Ovary (tissue), 9 donors: ENCODE data around the gene CHD5. TPM values are rescaled to one million over a fixed set of nuclear protein-coding genes. Genes with fewer than 3 reads are reported as not detected.

Source experiments
- DNase-seq, 5 donors: peaks; one replicate each; pipeline ENCODE4 v3.0.0-alpha.2; 2019 to 2020
- H3K27ac ChIP-seq, 2 donors: fragments of 200-600 bp; one replicate each; pipeline versions ENCODE4 v1.5.1 to v1.8.0; 2019 to 2022
- H3K27me3 ChIP-seq: fragments of 200-600 bp; one replicate; pipeline ENCODE4 v1.8.0; 2022
- H3K36me3 ChIP-seq: fragments of 200-600 bp; sonication (generic); one replicate; pipeline ENCODE4 v1.5.1; 2019
- H3K4me1 ChIP-seq: one replicate; pipeline ENCODE4 v1.8.1; 2013; ENCODE audit warnings: mild to moderate bottlenecking, moderate library complexity; ENCODE audit not compliant: insufficient read depth
- H3K4me3 ChIP-seq: fragments of 200-600 bp; sonication (generic); one replicate; pipeline ENCODE4 v1.5.1; 2017
- H3K9me3 ChIP-seq, 2 donors: fragments of 200-600 bp in 1 of 2; sonication (generic) in 1 of 2; one replicate each; pipeline versions ENCODE4 v1.5.1 to v1.8.1; 2013 to 2019; ENCODE audit warnings: mild to moderate bottlenecking in 1 of 2, moderate library complexity in 1 of 2
- EP300 ChIP-seq: sonication (generic); formaldehyde crosslinking; IDR thresholded peaks from one replicate; pipeline ENCODE4 v1.6.1; 2017; ENCODE audit warnings: antibody characterized with exemption
- POLR2A ChIP-seq: fragments of 450-650 bp; IDR thresholded peaks from one replicate; pipeline ENCODE4 v1.6.1; 2017; ENCODE audit warnings: antibody characterized with exemption, mild to moderate bottlenecking, moderate library complexity
- WGBS, 3 donors: extraction: QIAGEN DNeasy Blood & Tissue Kit in 1 of 3; methylation state at CpG; one replicate each; pipeline versions ENCODE4 v1.1.5 to v1.1.7; 2013 to 2017; 5-methylcytosine and 5-hydroxymethylcytosine counted together
- intact Hi-C, 4 donors: fragments of 100-400 bp; cut with DNase I; formaldehyde crosslinking; loops; one replicate each; pipeline versions ENCODE4 v1.11.0 to v1.15.1; 2022 to 2023
- polyA plus RNA-seq, 2 donors: library from polyadenylated mRNA; stranded (reverse); fragments of 200-250 nt in 1 of 2; fragments of 350-450 nt in 1 of 2; fragmentation: Illumina TruSeq in 1 of 2; extraction: RNeasy Lipid Tissue Mini Kit (QIAGEN cat#74804) in 1 of 2; gene quantifications; one replicate each; pipeline ENCODE4 v1.2.3, GENCODE V29; 2013 to 2014
- total RNA-seq, 7 donors: library from RNA; depleted of rRNA in 2 of 7; stranded (reverse); fragments of >200 nt in 2 of 7; fragmentation: NEBNext Ultra II Directional in 3 of 7; extraction: Animal tissue kit (Norgen Biotek cat#: 25700) in 3 of 7; gene quantifications; one replicate each; pipeline versions ENCODE4 v1.1.0 to v1.2.4, GENCODE V29; 2016 to 2023
- TF ChIP-seq, protein P1 (sequence below), 3 donors: fragments of 450-650 bp in 2 of 3; fragments of 200-600 bp in 1 of 3; IDR thresholded peaks; one replicate each; pipeline versions ENCODE4 v1.5.1 to v1.8.0; 2016 to 2022; ENCODE audit warnings: antibody characterized with exemption in 3 of 3, mild to moderate bottlenecking in 1 of 3
- donor health status: DM: no; HTN: no; CAD: no; lungs with moderate emphysema.
- donor health status: DM: no; HTN: no; CAD: no.
- donor health status: Bipolar disorder and iron deficiency.
- donor health status: DM: yes; HTN: yes; CAD: no.
- donor health status: DM: no; HTN: no; CAD: no.
- donor health status: DM: yes; HTN: yes; CAD: no.

The CHD5 gene
- total and polyA plus RNA-seq, 9 donors: under 0.01 to 0.54 (median 0.23) TPM

DNA sequence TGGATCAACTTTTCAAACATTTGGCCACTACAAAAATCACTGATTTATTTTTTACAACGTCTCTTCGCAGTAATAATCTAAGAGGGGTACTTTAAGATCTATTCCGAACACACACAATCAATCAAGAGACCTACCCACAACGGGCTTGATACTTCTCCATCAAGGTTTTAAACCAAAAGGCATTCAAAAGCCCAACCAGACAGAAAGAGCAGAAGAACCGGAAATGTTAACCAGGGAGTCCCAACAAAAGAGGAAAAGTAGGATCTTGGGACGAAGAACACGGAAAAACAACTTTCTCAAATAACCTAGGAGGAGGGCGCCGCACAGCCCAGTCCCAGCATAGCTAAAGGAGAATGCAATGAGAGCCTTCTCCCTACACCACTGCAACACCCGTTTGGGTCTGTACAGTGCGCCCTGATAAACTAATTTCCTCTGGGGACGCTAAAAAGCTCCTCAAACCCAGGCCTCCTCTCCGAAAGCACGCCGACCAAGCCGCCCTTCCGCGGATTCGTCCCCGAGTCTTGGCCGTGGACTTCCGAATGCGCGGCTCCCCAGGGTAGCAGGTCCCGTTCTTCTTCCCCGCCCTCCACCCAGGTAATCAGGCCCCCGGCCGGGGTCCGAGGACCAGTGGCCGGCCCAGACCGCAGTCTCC is 18.7 kb upstream of the CHD5 start:
- peak overlapping the region; percentile 71 for H3K4me3 ChIP-seq
- peaks cover 13% of the 10 kb centered on the region for H3K4me1 ChIP-seq
- 0 to 2% (median 1%) methylated on average over 31 of the region's 31 CpGs for WGBS, 3 donors
- TF ChIP-seq POLR2A: no peak
- TF ChIP-seq EP300: no peak
- TF ChIP-seq, protein P1, sequence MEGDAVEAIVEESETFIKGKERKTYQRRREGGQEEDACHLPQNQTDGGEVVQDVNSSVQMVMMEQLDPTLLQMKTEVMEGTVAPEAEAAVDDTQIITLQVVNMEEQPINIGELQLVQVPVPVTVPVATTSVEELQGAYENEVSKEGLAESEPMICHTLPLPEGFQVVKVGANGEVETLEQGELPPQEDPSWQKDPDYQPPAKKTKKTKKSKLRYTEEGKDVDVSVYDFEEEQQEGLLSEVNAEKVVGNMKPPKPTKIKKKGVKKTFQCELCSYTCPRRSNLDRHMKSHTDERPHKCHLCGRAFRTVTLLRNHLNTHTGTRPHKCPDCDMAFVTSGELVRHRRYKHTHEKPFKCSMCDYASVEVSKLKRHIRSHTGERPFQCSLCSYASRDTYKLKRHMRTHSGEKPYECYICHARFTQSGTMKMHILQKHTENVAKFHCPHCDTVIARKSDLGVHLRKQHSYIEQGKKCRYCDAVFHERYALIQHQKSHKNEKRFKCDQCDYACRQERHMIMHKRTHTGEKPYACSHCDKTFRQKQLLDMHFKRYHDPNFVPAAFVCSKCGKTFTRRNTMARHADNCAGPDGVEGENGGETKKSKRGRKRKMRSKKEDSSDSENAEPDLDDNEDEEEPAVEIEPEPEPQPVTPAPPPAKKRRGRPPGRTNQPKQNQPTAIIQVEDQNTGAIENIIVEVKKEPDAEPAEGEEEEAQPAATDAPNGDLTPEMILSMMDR (IDR thresholded peaks at IDR 0.05): no peak
- H3K9me3 ChIP-seq: no peaks in the 10 kb centered on the region
- intact Hi-C loops: no loop called here
- H3K27ac ChIP-seq: peak overlapping the region; percentile 17 to 57
- DNase-seq: no peak
- H3K36me3 ChIP-seq: no peaks in the 10 kb centered on the region
- no peaks in the 10 kb centered on the region for H3K27me3 ChIP-seq

DNA sequence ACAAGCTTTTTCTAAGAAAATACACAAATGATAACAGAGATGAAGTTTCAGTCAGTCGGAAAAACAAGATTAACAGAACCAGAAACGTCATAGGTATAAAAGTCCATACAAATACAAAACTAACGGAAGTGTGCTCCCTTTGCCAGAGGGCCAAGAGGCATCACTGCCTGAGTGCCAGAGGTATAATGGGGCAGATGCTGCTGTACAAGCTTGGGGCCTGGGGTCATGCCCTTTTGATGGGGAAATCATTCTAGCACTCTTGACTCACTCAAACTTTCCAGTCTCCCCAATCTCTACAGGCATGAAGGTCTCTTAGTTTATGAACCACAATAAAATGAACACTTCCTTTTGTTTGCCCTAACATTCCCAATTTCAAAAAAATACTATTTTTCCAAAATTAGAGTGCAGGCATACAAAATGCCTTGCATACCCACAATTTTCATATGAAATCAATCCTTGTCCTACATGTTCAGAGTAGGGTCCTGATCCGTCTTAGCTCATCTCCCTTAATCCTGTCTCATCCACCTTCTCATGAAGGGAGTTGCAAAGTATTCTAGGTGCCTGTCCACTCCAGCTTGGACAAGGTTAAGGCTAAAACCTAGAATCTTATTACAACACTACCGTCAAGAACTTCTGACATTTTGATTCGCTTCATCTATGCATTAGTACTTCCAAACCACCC is 17.8 kb upstream of the CHD5 start:
- peak overlapping the region; percentile 71 for H3K4me3 ChIP-seq
- H3K36me3 ChIP-seq: no peaks in the 10 kb centered on the region
- DNase-seq: no peak
- H3K27ac ChIP-seq: no peak overlapping the region
- H3K27me3 ChIP-seq: no peaks in the 10 kb centered on the region
- WGBS, 3 donors: 43 to 55% (median 45%) methylated on average over 6 of the region's 6 CpGs
- no peaks in the 10 kb centered on the region for H3K9me3 ChIP-seq
- no peak for TF ChIP-seq POLR2A
- no peak for TF ChIP-seq EP300
- TF ChIP-seq, protein P1 (IDR thresholded peaks at IDR 0.05): no peak
- intact Hi-C loops: no loop called here
- peaks cover 13% of the 10 kb centered on the region for H3K4me1 ChIP-seq

DNA sequence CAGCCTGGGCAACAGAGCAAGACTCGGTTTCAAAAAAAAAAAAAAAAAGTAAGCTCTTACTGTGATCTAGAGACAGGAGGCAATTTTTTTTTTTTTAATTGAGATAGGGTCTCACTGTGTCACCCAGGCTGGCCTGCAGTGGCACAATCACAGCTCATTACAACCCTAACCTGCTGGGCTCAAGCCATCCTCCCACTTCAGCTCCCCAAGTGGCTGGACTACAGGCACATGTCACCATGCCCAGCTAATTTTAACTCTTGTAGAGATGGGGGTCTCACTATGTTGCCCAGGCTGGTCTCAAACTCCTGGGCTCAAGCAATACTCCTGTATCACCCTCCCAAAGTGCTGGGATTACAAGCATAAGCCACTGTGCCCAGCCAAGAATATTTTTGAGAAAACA is 11.8 kb upstream of the CHD5 start:
- TF ChIP-seq, protein P1 (IDR thresholded peaks at IDR 0.05): no peak
- TF ChIP-seq POLR2A: no peak
- no peak for TF ChIP-seq EP300
- 84 to 100% (median 90%) methylated on average over 1 of the region's 1 CpG for WGBS, 3 donors
- H3K4me1 ChIP-seq: peaks cover under 1% of the 10 kb centered on the region
- H3K27ac ChIP-seq: no peak overlapping the region
- intact Hi-C loops: no loop called here
- DNase-seq: no peak
- H3K9me3 ChIP-seq: no peaks in the 10 kb centered on the region
- H3K4me3 ChIP-seq: no peak overlapping the region
- no peaks in the 10 kb centered on the region for H3K27me3 ChIP-seq
- H3K36me3 ChIP-seq: no peaks in the 10 kb centered on the region

DNA sequence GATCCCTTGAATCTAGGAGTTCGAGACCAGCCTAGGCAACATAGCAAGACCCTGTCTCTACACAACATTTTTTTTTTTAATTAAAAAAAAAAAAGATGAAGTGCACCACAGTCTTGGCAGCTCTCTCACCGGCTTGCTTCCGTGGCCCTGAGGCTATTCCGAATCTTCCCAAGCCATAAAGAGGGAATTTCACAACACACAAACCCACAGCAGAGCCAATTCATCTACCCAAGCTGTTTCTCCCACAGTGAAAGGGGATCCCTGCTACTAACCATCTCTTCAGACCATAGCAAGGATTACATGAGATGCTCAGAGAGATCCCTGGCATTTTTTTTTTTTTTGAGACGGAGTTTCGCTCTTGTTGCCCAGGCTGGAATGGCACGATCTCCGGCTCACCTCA is 8.3 kb upstream of the CHD5 start:
- Histone ChIP-seq H3K9me3 (no peaks in the 10 kb centered on the region), H3K36me3 (no peaks in the 10 kb centered on the region), H3K27ac (no peak overlapping the region), H3K4me3 (no peak overlapping the region), H3K27me3 (no peaks in the 10 kb centered on the region), H3K4me1 (no peaks in the 10 kb centered on the region)
- TF ChIP-seq, protein P1 (IDR thresholded peaks at IDR 0.05): no peak
- intact Hi-C loops: no loop called here
- DNase-seq: no peak
- 71 to 74% (median 72%) methylated on average over 8 of the region's 8 CpGs for WGBS, 3 donors
